SKM-1 treated with dmso at 0.1 percent for 144 hours (cell line): ENCODE results near the gene ADGRG2.
"Not testable (repeated sequence)": the region's sequence is repeated elsewhere in the genome, so short reads cannot be mapped to it uniquely, and the experiment has no call there.

ENCODE experiments used
- DNase-seq: peaks from one replicate; lab custom pipeline; 2025; ENCODE audit not compliant: unreplicated experiment; lab: John Stamatoyannopoulos, UW

ADGRG2 gene

DNA sequence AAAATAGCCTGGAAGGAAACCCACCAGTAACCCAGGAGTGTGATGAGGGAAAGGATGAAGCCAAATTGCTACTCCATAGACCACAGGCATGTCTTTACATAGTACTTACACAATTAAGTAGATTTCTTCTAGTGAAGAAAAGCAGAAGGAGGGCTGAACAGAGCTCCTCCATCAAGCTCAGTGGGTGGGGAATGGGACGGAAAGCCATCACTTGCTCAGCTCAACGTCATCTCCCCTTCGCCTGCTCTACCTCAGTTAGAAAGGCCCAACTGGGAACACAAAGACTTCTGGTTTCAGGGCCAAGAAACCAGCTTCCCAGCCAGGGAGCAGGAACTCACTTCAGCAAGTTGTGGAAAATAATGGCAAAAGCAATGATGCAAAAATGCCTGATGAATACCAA lies 36.6 kb downstream of the ADGRG2 start:
- peak; percentile 22 for DNase-seq

DNA sequence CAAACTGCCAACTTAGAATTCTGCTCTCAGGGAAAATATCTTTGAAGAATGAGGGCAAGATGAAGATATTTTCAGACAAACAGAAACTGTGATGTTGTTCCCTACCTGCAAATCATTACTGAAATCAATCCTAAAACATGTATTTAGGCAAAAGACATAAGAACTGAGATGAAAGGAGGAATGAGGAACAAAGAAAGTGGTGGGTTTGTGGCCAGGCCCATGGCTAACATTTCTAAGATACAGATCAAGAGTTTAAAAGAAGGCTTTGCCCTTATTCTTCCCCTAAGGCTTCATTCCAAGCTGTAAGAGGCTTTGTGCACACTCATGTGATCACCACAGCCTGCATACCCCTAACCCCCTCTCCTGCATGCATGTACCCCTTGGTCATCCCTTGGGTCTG lies 46.5 kb downstream of the ADGRG2 start:
- no peak for DNase-seq

DNA sequence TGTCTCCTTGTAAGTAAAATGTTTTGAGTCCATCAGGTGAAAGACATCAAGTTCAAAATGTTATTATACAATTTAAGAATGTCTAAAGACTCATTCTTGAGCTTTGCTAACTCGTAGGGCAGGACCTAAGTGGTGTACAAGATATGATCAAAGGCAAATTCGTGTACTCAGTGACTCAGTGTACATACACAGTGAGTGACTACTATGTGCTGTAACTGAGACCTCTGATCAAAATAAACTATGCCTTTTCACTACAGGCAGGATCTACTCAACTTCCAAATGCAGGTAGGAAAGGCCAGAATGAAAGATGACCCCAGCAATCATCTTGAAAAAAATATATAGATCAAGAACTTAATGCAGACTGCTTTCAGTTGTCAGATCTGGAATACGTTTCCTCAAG lies 49.9 kb downstream of the ADGRG2 start:
- DNase-seq: no peak

DNA sequence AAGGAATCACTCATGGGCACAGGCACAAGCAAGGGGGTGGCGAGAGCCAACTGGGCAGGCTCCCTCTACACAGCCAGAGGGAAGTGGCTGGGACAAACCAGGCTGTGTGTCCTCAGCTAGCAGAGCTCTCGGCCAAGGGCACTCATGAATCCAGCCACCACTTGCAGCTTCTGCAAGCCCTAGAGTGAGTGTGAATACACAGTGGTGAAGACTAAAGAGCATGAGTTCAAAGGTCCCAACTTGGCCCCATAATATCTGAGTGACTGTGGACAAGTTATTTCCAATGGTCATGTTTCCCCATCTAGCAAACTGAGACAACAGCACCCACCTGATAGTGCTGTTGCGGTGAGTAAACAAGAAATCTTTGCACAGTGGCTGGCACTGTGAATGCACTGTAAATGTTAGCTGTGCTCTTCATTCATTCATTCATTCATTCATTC lies 51.7 kb downstream of the ADGRG2 start:
- no peak for DNase-seq

DNA sequence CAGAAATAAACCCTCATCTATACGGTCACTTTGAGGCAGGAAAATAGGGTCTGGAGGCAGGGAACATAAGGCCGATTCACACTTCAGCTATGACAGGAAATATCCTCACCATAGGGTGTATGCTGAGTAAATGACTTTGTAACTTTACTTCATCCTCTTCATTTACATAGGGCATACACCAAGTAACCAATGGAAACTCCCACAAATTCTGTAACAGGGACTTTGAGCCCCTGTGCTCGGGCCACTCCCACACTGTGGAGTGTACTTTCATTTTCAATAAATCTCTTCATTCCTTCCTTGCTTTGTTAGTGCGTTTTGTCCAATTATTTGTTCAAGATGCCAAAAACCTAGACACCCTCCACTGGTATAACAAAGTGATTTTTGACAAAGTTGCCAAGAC lies 55.3 kb downstream of the ADGRG2 start:
- not testable (repeated sequence) for DNase-seq

DNA sequence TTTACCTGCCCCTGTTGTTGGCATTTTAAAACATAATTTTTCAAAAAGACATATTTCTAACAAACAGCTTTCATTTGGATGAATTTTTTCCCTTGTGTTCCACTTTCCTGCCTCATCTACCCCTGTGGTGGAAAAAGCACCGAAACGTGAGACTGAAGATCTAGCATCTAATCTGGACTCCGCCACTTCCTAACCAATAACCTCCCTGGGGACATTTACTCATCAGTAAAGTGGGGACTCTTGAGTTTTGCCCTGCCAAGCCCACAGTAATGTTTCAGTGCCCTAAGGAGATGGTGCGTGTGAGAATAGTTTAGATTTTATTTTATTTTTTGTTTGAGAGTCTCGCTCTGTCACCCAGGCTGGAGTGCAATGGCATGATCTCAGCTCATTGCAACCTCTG lies 56.7 kb downstream of the ADGRG2 start:
- DNase-seq: no peak

DNA sequence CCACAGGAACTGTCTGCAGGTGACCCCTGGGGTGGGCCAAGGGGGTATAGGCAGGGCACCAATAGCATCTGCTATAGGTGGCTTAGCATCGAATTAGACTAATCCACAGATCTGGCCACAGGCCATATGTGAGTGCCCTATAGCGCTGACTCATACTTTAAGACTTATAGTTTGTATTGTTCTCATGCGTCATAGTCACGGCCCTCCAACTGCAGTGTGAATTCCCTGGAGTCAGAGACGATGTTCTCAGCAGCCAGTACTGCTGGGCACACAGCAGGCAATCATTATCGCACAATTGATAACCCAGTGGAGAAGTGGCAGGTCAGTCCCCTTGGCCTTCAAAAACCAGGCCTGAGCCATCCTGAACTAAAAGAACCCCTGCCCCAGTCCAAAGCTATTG lies 58.1 kb downstream of the ADGRG2 start:
- DNase-seq: no peak

DNA sequence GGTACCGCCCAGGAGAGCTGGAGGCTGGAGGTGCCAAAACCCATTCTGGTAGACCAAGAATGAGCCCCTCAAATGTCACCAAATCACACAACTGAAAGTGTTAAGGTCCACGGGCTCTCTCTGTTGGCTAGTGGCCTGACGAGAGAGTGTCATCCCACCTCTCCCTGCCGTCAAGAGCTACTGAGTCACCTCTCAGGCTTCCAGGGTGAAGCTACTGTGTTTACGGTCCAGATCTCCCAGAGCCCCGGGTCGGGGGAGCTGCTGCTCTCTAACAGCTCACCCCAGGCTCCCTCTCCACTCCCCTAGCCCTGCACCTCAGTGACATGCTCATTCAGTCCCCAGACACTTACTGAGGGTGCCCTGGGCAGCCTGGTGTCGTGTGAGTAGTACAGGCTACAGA lies 59.2 kb downstream of the ADGRG2 start:
- DNase-seq: no peak

DNA sequence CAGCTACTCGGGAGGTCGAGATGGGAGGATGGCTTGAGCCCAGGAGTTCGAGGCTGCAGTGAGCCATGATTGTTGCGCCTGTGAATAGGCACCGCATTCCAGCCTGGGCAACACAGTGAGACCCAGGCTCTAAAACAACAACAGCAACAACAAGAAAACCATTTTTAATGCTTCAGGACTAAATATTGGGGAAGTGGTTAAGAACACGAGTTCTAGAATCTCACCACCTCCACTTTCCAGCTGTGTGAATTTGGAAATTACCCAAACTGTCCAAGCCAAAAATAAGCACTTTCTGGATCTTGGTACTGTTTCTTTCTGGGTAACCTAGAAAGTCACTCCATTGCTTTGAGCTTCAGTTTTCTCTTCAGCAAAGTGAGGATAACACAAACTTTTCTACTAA lies 63.2 kb downstream of the ADGRG2 start:
- DNase-seq: no peak

DNA sequence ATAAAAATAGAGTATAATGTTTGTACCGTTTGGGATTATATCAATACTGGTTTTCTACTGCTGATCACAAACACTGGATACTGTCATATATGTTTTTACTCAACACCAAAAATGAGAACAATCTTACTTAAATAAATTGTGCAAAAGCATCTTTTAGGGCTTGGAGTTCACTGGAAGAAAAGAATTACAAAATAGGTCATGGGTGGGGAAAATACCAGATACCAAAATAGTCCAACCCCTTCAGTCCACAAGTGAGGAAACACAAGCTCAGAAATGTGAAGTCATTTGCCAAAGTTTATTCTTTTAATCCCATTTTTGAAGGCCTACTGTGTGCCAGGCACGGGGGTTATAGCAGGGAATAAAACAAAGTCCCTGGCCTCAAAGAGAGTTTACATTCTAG lies 64.4 kb downstream of the ADGRG2 start:
- DNase-seq: no peak

DNA sequence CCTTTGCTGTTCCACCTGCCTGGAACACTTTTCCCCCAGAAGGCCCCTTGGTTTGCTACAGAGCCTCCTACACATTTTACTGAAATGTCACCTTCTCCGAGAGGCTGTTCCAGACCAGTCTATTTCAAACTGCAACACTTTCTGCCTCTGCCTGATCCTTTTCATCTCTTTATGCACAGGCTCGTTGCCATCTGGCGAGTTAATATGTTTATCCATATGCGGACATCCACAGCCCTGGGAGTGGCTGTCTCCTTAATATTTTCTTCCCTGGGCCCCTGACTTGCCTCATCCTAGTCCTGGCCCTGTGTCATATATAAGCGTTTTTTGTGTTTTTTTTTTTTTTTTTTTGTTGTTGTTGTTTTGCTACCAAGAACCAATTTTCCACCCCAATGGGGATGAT lies 73.2 kb downstream of the ADGRG2 start:
- no peak for DNase-seq

DNA sequence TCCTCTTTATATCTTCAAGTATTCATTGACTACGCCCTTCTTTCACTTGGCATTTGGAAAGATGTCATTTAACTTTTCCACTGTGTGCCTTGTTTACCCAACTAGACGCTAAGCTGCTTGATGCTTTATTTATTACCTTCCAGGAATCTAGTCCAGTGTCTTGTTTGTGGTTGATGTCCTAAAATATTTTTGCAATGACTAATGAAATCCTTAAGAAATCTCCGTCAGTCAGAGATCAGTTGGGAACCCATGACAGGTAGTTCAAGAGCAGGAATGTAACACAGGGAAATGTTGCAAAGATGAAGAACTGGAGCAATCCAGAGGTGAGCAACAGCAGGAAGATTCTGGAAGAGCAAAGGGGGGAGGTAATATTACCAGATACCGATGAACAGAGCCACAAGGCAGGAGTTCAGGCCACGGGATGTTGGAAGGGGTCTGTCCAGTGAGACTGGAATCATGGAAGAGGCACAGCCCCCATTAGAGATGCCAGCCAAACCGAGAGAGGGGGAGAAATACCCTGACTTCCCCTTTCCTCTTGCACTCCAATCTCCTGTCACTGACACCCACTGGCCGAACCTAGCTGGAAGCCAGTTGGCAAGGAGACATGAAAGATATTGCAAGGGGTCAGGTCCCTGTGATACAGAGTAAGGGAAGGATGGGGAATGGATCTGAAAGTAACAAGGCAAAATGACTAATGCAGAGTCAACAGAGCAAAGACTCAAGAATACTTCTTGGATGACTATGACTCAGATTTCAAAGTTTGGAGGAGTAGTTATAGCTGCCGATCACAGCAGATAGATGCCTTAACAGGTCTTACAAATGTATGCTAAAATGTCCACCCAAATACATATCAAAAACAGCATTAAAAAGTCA lies 75.7 kb downstream of the ADGRG2 start:
- no peak for DNase-seq

DNA sequence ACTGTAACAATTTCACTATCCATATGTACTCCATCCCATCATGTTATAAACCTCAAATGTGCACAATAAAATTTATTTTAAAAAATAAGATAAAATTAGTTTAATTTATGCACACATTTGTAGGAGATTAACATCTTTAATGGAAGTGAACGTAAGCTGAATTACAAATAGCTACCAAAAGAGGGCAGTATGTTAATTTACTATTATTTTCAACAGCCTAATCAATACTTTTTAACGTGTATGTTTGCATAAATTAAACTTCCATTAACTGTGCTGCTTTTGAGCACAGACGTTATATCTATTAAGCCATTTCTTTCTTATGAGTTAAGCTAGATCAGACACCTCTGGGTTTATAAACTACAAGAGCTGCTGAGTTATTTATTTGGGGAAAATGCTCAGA lies 81.9 kb downstream of the ADGRG2 start:
- no peak for DNase-seq

DNA sequence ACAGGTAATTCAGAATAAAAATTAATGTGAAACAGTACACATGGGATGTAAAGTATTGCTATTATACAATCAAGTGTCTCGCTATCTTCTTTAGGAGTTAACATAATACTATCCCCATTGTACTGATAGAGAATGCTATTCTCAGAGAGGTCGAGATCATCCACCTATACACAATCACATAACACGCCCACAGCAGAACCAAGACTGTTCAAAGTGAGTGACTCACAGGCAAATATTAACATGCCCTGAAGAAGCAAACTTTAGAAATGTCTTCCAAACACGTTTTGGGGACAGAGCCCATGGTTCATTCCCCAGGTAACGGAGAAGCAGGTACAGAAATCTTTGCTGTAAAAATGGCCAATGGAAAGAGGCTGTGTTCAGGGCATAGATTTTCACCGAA lies 88.2 kb downstream of the ADGRG2 start:
- DNase-seq: no peak

DNA sequence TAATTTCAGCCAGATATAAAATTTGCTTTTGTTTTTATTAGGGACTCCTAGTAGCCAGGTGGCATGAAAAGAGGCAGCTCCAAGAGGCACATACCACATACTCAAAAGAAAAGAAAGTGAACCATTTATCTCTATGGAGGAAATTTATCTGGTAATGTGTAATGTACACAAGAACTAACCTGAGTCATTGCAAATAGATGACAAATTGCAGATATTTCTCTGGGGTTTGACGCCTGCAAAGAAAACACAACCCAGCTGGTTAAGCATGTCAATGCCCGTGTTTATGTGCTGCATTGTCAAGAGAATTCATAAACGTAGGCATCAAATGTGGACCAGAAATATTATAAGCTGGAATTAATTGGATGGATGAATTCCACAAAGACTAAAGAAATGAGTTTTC lies 91.5 kb downstream of the ADGRG2 start:
- DNase-seq: no peak

DNA sequence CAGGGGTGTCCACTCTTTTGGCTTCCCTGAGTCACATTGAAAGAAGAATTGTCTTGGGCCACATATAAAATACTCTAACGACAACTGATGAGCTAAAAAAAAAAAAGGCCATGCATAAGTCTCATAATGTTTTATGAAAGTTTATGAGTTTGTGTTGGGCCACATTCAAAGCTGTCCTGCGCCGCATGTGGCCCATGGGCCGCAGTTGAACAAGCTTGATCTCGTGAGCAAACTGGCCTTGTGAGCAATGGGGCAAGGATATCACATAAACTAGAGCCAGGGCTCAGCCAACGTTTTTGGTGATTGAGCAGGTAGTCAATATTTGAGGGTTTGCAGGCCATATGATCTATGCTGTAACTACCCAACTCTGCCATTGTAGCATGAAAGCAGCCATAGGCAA lies 93.7 kb downstream of the ADGRG2 start:
- DNase-seq: no peak

DNA sequence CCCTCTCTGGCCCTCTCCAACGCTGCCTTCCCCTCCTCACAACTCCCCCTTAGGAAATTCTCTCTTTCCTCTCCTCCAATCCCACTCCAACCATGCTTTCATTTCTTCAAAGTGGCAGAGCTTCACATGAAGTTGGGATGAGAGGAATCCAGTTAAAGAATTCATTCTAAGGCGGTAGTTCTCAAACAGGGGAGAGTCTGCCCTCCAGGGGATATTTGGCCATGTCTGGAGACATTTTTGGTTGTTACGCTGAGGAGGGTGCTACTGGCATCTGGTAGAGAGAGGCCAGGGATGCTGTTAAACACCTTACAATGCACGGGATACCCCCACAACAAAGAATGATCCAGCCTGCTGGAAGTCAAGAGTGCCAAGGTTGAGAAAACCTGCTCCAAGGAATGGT lies 97.9 kb downstream of the ADGRG2 start:
- no peak for DNase-seq

DNA sequence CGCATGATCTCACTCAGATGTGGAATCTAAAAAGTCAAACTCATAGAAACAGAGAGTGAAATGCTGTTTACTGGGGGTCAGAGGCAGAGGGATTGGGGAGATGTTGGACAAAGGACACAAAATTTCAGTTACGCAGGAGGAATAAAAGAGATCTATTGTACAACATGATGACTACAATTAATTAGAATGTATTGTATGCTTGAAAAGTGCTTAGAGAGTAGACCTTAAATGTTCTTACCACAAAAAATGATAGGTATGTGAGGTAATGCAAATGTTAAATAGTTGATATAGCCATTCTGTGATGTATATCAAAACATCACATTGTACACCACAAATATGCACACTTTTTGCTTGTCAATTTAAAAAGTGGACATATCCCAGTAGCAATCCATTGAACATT lies 102.3 kb downstream of the ADGRG2 start:
- no peak for DNase-seq

DNA sequence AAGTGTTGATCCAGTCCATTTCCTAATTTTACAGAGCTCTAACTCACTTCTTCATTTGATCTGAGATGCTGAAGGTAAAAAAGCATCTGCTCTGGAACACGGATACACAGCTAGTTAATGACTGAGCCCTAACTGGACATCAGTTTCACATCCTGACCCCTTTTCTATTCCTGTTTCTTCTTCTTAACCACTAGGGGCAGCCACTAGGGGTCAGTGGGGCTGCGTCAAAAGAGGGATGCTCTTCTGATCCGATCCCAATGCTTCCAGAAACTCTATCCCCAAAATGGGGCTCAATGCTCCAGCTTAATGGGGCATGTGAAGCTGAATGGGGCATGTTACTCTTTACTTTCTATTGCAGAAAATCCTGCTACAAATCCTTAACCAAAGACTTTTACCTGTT lies 105.0 kb downstream of the ADGRG2 start:
- DNase-seq: no peak

DNA sequence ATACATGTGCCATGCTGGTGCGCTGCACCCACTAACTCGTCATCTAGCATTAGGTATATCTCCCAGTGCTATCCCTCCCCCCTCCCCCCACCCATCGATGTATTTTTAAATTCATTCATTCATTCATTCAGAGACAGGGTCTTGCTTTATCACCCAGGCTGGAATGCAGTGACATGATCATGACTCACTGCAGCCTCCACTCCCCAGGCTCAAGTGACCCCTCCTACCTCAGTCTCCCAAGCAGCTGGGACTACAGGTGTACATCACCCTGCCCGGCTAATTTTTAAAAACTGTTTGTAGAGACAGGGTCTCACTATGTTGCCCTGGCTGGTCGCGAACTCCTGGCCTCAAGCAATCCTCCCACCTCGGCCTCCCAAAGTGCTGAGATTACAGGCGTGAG lies 105.7 kb downstream of the ADGRG2 start:
- not testable (repeated sequence) for DNase-seq

DNA sequence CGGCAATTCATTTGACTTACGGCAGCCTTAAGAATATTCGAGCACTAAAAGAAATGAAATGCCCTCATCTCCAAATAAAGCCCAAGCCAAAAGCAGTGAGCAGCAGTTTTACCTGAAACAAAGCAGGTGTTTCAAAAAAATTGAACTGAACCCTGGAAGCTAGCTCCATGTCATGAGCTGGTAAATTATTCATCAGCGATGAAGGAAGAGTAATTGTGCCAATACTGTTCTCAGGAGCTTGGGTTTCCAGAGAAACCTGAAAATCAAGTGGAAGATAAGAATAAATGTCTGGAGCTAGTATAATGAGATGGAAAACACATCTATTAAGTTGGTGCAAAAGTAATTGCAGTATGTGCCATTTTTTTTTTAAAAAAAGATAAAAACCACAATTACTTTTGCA lies 114.4 kb downstream of the ADGRG2 start:
- DNase-seq: no peak

DNA sequence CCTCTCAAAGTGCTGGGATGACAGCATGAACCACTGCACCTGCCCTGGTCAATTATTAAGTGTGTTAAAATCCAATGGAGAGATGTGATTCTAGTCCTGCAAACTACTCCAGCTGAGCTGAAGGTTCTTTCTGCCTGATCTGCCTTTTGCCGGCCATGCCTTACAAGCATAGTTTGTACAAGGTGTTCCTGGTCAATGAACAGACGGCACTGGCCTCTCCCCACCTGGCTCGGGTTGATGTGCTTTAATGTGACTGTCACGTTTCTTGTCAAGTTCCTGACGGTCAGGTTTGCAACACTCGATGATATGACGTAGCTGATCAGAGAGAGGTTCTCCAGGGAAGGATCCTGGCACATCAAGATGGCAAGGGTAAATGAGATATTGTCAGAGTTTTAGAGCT lies 115.3 kb downstream of the ADGRG2 start:
- DNase-seq: no peak

DNA sequence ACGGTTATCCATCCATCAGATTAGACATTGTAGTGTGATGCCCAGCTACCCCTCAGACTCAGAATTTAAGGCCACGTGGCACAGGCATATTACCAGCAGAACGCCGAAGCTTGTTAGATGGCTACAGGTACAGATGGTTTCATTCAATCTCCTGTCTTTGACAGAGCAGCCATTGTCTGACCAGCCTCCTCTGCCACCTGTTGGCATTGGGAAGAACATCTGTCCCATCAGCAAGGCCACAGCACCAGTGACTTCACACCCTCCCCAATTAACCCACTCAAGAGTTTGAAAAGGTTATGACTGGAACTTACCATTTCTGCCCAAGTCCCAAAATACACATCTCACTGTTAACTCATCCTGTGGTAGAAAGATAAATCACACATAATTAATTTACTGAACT lies 116.4 kb downstream of the ADGRG2 start:
- DNase-seq: no peak
